NCI-H1092 (cell line): Measurements from ENCODE around the gene OR10X1.

Source experiments
- DNase-seq: peaks from one replicate; lab custom pipeline; 2025; lab: John Stamatoyannopoulos, UW

Gene OR10X1

GRCh38 chr1:158579733-158580132 is at the start of gene OR10X1:
OR10X1 (minus strand) TSS chr1:158579899; CDS start chr1:158579899, 0 bp downstream.
- DNase-seq = no peak

DNA sequence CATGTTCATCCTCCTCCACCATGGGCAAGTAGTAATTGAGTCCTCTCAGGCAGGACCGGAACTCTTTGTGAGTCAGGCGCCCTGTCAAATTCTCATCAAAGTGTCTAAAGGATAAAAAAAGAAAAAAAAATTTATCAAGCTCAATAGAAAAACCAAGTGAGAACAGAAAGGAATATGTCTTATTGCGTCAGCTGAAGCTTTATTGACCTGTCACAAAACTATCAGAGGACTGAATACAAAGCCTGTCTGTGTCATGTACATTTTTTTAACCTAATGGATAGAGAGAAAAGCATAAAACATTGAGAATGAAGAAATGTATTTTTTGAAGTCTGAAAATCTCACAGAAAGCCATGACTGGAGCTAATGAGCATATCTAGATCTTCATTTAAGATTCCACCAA is 34.1 kb upstream of the OR10X1 start:
- DNase-seq = no peak

DNA sequence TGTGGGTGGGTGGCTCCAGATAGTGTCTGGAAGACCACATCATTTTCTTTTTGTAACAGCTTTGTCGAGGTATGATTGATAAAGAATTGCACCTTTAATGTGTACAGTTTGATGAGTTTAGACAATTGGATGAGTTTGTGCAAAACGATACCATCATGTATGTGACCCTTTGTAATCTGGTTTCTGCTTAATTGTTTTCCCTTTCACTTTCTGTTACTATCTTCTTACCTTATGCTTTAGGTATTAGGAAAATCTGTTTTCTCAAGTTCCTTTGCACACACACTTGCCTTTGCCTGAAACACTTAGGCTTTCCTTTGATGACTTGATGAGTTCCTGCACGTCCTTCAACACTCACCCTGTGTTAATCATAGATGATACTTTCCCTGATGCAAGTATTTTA is 32.2 kb upstream of the OR10X1 start:
- no peak for DNase-seq

DNA sequence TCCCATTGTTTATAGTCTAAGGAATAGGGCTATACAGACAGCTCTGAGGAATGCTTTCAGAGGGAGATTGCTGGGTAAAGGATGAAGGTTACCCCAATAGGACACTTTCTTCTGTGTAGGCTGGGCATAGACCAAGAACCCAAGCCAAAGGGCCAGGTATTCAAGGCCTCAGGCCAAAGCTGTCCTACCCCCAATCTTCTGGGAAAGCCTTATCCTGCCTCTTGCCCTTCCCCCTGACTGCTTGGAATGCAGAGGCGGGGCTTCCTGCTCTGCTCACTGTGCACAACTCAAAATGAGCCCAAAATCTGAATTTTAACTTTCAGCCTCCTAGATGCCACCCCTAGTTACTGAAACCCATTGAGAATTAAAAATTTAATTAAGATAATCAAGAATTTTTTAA is 27.6 kb upstream of the OR10X1 start:
- DNase-seq = no peak

DNA sequence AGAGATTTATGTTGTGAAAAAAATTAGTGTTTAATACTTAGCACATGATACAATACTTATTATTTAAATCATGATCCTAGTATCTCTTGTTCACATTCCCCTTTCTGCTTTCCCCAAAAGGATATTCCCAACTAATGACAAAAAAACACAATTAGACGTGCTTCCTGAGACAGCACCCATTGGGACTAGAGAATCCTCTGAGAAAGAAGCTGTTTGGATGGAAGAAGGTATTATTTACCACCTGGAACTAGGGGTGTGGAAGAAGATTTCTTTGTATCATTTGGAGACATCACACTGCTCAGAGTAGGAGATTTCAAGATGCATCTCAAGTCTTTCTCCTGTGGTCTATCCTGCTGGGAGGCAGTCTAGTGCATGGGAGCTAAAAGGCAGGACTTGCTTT is 25.3 kb upstream of the OR10X1 start, which contains the start of gene OR10Z1:
TSS of gene OR10Z1 (plus strand) at position 301 of the 400 bp plus-strand sequence. CDS start 1,171 bp downstream, outside the sequence.
- DNase-seq = no peak

- DNase-seq = no peak
Observed at GRCh38 chr1:158600735-158601134, 21.0 kb upstream of the OR10X1 start.

GRCh38 chr1:158586942-158587341 is 7.2 kb upstream of the OR10X1 start:
- DNase-seq = no peak

DNA sequence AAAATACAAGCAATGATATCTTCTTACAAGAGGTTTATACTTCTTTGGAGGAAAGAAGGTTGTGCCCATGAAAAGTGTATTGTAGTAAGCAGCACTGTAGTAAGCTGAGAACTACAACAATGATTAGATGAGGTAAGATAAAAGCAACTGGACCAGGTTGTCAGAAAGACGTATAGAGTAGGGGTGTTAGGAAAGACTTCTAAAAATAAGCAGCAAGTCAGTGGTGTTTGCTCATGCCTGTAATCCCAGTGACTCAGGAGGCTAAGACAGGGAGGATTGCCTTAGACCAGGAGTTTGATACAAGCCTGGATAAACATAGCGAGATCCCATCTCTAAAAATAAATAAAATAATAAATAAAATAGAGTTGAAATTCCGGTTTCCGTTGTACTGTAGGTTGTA is 4.3 kb upstream of the OR10X1 start:
- no peak for DNase-seq

DNA sequence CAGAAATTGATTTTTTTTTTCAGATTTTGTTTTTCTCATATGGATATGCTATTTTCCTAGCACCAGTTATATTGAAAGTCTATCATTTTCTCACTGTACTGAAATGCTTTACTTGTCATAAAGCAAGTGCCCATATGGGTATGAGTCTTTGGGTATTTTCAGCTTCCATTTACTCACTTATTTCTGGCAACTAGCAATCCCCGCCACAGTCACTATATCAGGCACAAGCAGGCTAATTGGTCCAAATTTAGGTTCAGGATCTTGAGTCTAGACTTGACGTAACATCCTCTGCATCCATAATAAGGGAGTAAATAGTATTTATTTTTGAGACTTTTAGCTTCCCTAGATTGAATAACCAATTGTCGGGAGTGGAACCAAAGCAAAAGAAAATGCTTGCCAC is 2.1 kb downstream of the OR10X1 start:
- DNase-seq = no peak

DNA sequence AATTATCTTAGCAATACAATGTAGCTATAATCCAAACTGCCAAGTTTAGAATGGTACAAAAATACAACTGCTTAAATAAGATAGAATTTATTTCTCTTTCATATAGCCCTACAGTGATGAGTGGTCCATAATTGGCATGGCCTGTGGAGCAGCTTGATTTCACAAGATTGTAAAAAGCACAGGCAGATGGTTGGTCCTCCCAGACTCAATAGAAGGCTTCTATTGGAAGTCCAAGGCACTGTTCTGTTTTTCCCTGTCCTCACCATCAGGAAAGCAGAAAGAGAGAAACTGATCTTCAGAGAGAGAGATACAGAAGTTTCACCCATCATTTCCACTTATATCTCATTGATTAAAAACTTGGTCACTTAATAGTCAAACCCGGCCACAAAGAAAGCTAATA is 7.5 kb downstream of the OR10X1 start:
- no peak for DNase-seq

DNA sequence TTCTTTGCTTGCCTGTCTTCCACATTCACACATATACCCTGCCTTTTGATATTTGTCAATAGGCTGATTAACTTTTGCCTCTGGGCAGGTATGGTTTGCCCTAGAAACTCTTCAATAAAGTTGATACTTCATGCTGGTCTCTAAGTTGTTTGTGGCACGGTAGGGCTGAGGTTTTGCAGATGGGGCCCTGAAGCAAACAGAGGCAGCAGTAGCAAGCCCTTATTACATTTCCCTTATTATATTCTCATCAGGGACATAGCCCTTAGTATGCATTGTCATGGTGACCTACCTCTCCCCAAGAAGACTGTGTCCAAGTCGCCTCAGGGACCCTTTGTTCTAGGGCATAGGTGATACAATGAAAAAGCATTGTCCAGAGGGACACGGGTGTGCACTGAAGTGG is 9.2 kb downstream of the OR10X1 start, which contains the start of gene OR6P1:
TSS of gene OR6P1 (minus strand) at position 101 of the 400 bp plus-strand sequence. CDS start 6,976 bp downstream, outside the sequence.
- DNase-seq = no peak

- no peak for DNase-seq
Observed at GRCh38 chr1:158564608-158565007, 15.1 kb downstream of the OR10X1 start.

DNA sequence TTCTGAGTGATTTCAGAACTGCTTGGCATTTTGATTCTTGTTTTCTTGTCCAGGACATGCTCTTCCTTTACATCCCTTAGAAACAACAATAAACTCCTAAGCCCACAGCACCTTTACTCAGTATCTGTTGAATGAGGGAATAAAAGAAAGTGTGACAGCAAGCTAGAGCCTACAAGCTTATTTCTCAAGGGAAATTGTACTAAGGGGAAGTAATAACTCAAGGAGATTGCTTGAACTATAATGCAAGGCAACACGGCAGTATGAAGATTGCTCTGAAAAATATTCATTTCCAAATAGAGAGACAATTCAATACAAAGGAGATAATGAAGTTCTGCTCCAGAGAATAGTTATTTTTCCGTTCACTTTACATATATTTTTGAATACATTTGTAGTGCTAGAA is 15.8 kb downstream of the OR10X1 start:
- no peak for DNase-seq

GRCh38 chr1:158559696-158560095 is 20.0 kb downstream of the OR10X1 start:
- no peak for DNase-seq

DNA sequence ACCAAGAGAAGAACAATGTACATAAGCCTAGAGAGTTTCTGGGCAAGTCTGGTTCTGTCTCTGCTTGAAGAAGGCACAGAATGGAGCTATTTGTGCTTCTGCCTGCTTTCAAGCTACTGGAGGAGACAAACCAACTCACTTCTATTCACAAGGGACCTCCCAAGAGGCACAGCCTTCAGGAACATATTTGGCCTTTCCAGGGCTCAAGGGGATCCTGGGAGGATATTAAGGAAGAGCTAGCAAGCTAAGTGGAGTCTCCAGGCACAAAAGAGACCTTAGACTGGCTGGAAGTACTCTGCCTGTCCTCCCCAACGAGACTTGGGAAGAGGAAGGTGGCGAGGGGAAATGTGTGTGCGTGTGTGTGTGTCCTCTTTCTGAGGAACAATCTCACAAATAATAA is 25.3 kb downstream of the OR10X1 start, which contains the start of gene OR6Y1:
TSS of gene OR6Y1 (minus strand) at position 54 of the 400 bp plus-strand sequence. CDS start 6,300 bp downstream, outside the sequence.
- DNase-seq = no peak

- no peak for DNase-seq
Observed at GRCh38 chr1:158552296-158552695, 27.4 kb downstream of the OR10X1 start.

DNA sequence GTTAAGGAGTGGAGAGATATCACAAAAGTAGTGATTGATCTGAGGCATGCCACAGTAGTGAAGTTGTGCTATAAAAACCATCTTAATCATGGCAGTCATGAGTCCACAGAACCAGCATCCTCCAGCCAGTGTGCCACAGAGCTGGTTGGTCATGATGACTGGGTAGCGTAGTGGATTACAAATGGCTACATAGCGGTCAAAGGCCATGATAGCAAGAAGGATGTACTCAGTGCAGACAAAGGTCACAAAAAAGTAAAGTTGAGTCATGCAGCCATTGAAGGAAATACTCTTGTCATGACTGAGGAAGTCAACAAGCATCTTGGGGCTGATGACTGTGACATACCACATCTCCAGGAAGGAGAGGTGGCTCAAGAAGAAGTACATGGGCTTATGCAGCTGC is 32.2 kb downstream of the OR10X1 start:
- no peak for DNase-seq

GRCh38 chr1:158537609-158538008 is 42.1 kb downstream of the OR10X1 start:
- DNase-seq = no peak

DNA sequence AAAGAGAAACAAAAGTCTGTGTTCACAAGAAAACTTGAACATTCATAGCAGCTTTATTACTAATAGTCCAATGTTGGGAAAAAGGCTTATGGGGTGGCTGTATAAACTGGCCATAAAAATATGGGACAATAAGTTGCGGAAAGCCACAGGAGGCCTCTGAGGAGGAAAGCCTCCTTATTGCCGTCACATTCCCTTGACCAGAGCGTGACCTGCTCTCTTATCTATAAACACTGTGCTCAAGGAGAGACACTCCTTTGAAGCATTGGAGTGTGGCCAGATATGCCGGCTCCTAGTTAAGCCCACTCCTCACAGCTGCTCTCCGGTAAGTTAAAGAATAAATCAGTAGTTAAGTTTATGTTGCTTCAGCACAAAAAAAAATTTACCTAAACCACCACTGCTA is 45.2 kb downstream of the OR10X1 start:
- DNase-seq = no peak
